K562 (cell line): ENCODE measurements around the gene MTG2. TPM values are rescaled to one million over a fixed set of nuclear protein-coding genes. Genes with fewer than 3 reads are reported as not detected.
A peak's percentile ranks its signal among the peaks of the same experiment; 100 is the strongest.

Source experiments
- ARID1B ChIP-seq: fragments of 450-650 bp; IDR thresholded peaks from 2 replicates; pipeline ENCODE4 v1.6.1; 2016; ENCODE audit warnings: antibody characterized with exemption, mild to moderate bottlenecking, inconsistent platforms
- CXXC5 ChIP-seq: fragments of 250-450 bp; sonication (Bioruptor Pico); IDR thresholded peaks from 2 replicates; pipeline ENCODE4 v1.8.0; 2022; ENCODE audit warnings: inconsistent platforms, mild to moderate bottlenecking, moderate library complexity
- DMBX1 ChIP-seq: fragments of 250-450 bp; sonication (Bioruptor Pico); IDR thresholded peaks from 2 replicates; pipeline ENCODE4 v1.8.0; 2022; ENCODE audit warnings: inconsistent platforms, mild to moderate bottlenecking, moderate library complexity, borderline replicate concordance
- ETS2 ChIP-seq: IDR thresholded peaks from 2 replicates; pipeline ENCODE4 v1.6.1; 2016; ENCODE audit warnings: borderline replicate concordance, missing genetic modification characterization, mild to moderate bottlenecking, moderate library complexity, missing compliant biosample characterization; ENCODE audit not compliant: poor library complexity, severe bottlenecking
- HNRNPH1 ChIP-seq: fragments of 200-400 bp; formaldehyde crosslinking; optimal IDR thresholded peaks from 2 replicates; pipeline ENCODE3; 2017; ENCODE audit warnings: low read depth, mild to moderate bottlenecking, low read length, moderate library complexity
- MCM7 ChIP-seq, 2 experiments: fragments of 450-650 bp; IDR thresholded peaks; 2 replicates each; pipeline ENCODE4 v1.6.1; 2016 to 2018
- MIER1 ChIP-seq: fragments of 450-650 bp; IDR thresholded peaks from 2 replicates; pipeline ENCODE4 v1.6.1; 2016; ENCODE audit warnings: antibody characterized with exemption, mild to moderate bottlenecking, low read depth
- SMARCB1 ChIP-seq: IDR thresholded peaks from 2 replicates; pipeline ENCODE4 v1.6.1; 2011; ENCODE audit warnings: improper control_type of control experiment, low read depth; ENCODE audit not compliant: insufficient read length
- ZNF253 ChIP-seq: fragments of 250-450 bp; sonication (Bioruptor Pico); conservative IDR thresholded peaks from 2 replicates; pipeline ENCODE4 v1.6.1; 2021; ENCODE audit warnings: mild to moderate bottlenecking
- ZNF277 ChIP-seq: fragments of 250-450 bp; sonication (Bioruptor Pico); IDR thresholded peaks from 2 replicates; pipeline ENCODE4 v1.8.0; 2022; ENCODE audit warnings: inconsistent platforms, mild to moderate bottlenecking, moderate library complexity, borderline replicate concordance
- ZSCAN29 ChIP-seq: fragments of 450-650 bp; IDR thresholded peaks from 2 replicates; pipeline ENCODE4 v1.6.1; 2017
- polyA plus RNA-seq, 8 experiments: library from polyadenylated mRNA; depleted of rRNA in 4 of 8; stranded (reverse) in 5 of 8; unstranded in 3 of 8; fragments of >200 nt; fragmentation: Nextera tagmentation in 2 of 8; fragmentation: Illumina TruSeq in 1 of 8; extraction: Ambion mirVana in 2 of 8; extraction: Trizol in 1 of 8; gene quantifications; 2 replicates each; pipeline versions ENCODE4 v1.2.1 to v1.2.3, GENCODE V29; 2011 to 2014; ENCODE audit warnings: inconsistent platforms in 1 of 8, missing spikeins in 1 of 8
- total RNA-seq, 7 experiments: library from RNA; depleted of rRNA in 6 of 7; stranded (reverse); fragments of >200 nt in 6 of 7; fragmentation: Illumina TruSeq in 2 of 7; extraction: Trizol in 2 of 7; gene quantifications; 2 replicates each; pipeline versions ENCODE4 v1.2.1 to v1.2.3, GENCODE V29; 2011 to 2021; ENCODE audit warnings: low replicate concordance in 1 of 7
- TF ChIP-seq, protein P1 (sequence below): fragments of 450-650 bp; IDR thresholded peaks from 2 replicates; pipeline ENCODE4 v1.6.1; 2016; ENCODE audit warnings: borderline replicate concordance
- TF ChIP-seq, protein P2 (sequence below), 2 experiments: fragments of 450-650 bp; IDR thresholded peaks; 2 replicates each; pipeline ENCODE4 v1.6.1; 2018; ENCODE audit warnings: mild to moderate bottlenecking in 2 of 2, low read depth in 1 of 2; ENCODE audit not compliant: partially characterized antibody in 2 of 2
- TF ChIP-seq, protein P3 (sequence below), 3 experiments: fragments of 200-800 bp in 1 of 3; sonication (Bioruptor generic) in 1 of 3; sonication (generic) in 1 of 3; formaldehyde crosslinking in 1 of 3; IDR thresholded peaks; 2 replicates each; pipeline versions ENCODE4 v1.6.1 to v1.8.0; 2016 to 2022; ENCODE audit warnings: mild to moderate bottlenecking in 2 of 3, missing compliant biosample characterization in 2 of 3, missing genetic modification characterization in 2 of 3, missing genetic modification reagents in 1 of 3
- TF ChIP-seq, protein P4 (sequence below): fragments of 250-450 bp; sonication (Bioruptor Pico); IDR thresholded peaks from 2 replicates; pipeline ENCODE4 v1.5.0; 2020; ENCODE audit warnings: mild to moderate bottlenecking

MTG2 gene
- total and polyA plus RNA-seq, 9 of the 15 experiments (the other 6 are each of a cell fraction or from before 2014, with no cell fraction given) = 8.7 to 67.5 (median 44.5) TPM

- TF ChIP-seq, protein P1, sequence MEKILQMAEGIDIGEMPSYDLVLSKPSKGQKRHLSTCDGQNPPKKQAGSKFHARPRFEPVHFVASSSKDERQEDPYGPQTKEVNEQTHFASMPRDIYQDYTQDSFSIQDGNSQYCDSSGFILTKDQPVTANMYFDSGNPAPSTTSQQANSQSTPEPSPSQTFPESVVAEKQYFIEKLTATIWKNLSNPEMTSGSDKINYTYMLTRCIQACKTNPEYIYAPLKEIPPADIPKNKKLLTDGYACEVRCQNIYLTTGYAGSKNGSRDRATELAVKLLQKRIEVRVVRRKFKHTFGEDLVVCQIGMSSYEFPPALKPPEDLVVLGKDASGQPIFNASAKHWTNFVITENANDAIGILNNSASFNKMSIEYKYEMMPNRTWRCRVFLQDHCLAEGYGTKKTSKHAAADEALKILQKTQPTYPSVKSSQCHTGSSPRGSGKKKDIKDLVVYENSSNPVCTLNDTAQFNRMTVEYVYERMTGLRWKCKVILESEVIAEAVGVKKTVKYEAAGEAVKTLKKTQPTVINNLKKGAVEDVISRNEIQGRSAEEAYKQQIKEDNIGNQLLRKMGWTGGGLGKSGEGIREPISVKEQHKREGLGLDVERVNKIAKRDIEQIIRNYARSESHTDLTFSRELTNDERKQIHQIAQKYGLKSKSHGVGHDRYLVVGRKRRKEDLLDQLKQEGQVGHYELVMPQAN = peak; percentile 87; the same call in 1 of the 2 replicates
- TF ChIP-seq CXXC5 (CRISPR knock-in tag) (peak; percentile 90), DMBX1 (0 out of 2 replicates have a peak, but pooled peaks have one; percentile 17), MIER1 (no peak), ZSCAN29 (peak; percentile 79), MCM7 (IDR thresholded peaks at IDR 0.05) (no peak), ARID1B (0 out of 2 replicates have a peak, but pooled peaks have one; percentile 39), ETS2 (tag) (peak; percentile 6), ZNF277 (CRISPR knock-in tag) (no peak), SMARCB1 (no peak), ZNF253 (CRISPR knock-in tag) (no peak), HNRNPH1 (no peak)
- TF ChIP-seq, protein P2, sequence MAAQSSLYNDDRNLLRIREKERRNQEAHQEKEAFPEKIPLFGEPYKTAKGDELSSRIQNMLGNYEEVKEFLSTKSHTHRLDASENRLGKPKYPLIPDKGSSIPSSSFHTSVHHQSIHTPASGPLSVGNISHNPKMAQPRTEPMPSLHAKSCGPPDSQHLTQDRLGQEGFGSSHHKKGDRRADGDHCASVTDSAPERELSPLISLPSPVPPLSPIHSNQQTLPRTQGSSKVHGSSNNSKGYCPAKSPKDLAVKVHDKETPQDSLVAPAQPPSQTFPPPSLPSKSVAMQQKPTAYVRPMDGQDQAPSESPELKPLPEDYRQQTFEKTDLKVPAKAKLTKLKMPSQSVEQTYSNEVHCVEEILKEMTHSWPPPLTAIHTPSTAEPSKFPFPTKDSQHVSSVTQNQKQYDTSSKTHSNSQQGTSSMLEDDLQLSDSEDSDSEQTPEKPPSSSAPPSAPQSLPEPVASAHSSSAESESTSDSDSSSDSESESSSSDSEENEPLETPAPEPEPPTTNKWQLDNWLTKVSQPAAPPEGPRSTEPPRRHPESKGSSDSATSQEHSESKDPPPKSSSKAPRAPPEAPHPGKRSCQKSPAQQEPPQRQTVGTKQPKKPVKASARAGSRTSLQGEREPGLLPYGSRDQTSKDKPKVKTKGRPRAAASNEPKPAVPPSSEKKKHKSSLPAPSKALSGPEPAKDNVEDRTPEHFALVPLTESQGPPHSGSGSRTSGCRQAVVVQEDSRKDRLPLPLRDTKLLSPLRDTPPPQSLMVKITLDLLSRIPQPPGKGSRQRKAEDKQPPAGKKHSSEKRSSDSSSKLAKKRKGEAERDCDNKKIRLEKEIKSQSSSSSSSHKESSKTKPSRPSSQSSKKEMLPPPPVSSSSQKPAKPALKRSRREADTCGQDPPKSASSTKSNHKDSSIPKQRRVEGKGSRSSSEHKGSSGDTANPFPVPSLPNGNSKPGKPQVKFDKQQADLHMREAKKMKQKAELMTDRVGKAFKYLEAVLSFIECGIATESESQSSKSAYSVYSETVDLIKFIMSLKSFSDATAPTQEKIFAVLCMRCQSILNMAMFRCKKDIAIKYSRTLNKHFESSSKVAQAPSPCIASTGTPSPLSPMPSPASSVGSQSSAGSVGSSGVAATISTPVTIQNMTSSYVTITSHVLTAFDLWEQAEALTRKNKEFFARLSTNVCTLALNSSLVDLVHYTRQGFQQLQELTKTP (IDR thresholded peaks at IDR 0.05; ENCODE audit: low read depth in 1 of 2, partially characterized antibody in 2 of 2) = no peak
- TF ChIP-seq, protein P3, sequence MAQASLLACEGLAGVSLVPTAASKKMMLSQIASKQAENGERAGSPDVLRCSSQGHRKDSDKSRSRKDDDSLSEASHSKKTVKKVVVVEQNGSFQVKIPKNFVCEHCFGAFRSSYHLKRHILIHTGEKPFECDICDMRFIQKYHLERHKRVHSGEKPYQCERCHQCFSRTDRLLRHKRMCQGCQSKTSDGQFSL (CRISPR knock-in tag; IDR thresholded peaks at IDR 0.05) = no peak
- TF ChIP-seq, protein P3 (tag; IDR thresholded peaks at IDR 0.05) = no peak
- TF ChIP-seq, protein P4, sequence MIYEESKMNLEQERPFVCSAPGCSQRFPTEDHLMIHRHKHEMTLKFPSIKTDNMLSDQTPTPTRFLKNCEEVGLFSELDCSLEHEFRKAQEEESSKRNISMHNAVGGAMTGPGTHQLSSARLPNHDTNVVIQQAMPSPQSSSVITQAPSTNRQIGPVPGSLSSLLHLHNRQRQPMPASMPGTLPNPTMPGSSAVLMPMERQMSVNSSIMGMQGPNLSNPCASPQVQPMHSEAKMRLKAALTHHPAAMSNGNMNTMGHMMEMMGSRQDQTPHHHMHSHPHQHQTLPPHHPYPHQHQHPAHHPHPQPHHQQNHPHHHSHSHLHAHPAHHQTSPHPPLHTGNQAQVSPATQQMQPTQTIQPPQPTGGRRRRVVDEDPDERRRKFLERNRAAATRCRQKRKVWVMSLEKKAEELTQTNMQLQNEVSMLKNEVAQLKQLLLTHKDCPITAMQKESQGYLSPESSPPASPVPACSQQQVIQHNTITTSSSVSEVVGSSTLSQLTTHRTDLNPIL (CRISPR knock-in tag) = no peak
These were observed at the start of gene MTG2 (continued) for GRCh38 chr20:62182469-62183425.
